Keratinocyte (primary cell): ENCODE measurements around the gene SLC39A5. TPM values are rescaled to one million over a fixed set of nuclear protein-coding genes. Genes with fewer than 3 reads are reported as not detected.

Experiments used
- DNase-seq: peaks from one replicate; pipeline ENCODE4 v3.0.0-alpha.2; 2011; ENCODE audit warnings: low read depth, missing footprints, low spot score
- FAIRE-seq: peaks from 2 replicates; lab custom pipeline; 2011; peaks lifted over from hg19 to GRCh38; lab: Jason Lieb, UNC
- H2AFZ ChIP-seq: 2 replicates; pipeline ENCODE4 v1.6.0; 2012; ENCODE audit warnings: low read length, control low read depth, inconsistent platforms; ENCODE audit not compliant: control insufficient read depth
- H3K27ac ChIP-seq: 2 replicates; pipeline ENCODE4 v1.5.1; 2011; ENCODE audit warnings: low read length; ENCODE audit not compliant: control insufficient read depth, insufficient read depth
- H3K27me3 ChIP-seq: 3 replicates; pipeline ENCODE4 v1.6.0; 2011; ENCODE audit warnings: low read length; ENCODE audit not compliant: control insufficient read depth, insufficient read depth; ENCODE audit errors: extremely low read depth
- H3K36me3 ChIP-seq, 2 experiments: 2 replicates in 1 of 2; 3 replicates in 1 of 2; pipeline ENCODE4 v1.5.1; 2011; ENCODE audit warnings: low read length in 2 of 2, mild to moderate bottlenecking in 1 of 2; ENCODE audit not compliant: control insufficient read depth in 2 of 2, insufficient read depth in 2 of 2; ENCODE audit errors: extremely low read depth in 1 of 2
- H3K4me1 ChIP-seq: 3 replicates; pipeline ENCODE4 v1.5.1; 2011; ENCODE audit warnings: low read length; ENCODE audit not compliant: control insufficient read depth, insufficient read depth; ENCODE audit errors: extremely low read depth
- H3K4me2 ChIP-seq: 3 replicates; pipeline ENCODE4 v1.6.0; 2011; ENCODE audit warnings: low read depth, low read length; ENCODE audit not compliant: control insufficient read depth, insufficient read depth; ENCODE audit errors: extremely low read depth
- H3K4me3 ChIP-seq, 3 experiments: fragments of 200-600 bp in 1 of 3; sonication (generic) in 1 of 3; 2 replicates in 2 of 3; 3 replicates in 1 of 3; pipeline ENCODE4 v1.5.1; 2011 to 2016; ENCODE audit warnings: low read length in 3 of 3, mild to moderate bottlenecking in 3 of 3, control low read depth in 2 of 3, inconsistent platforms in 1 of 3, low read depth in 1 of 3, mixed read lengths in 1 of 3, mixed run types in 1 of 3, moderate library complexity in 1 of 3; ENCODE audit not compliant: control insufficient read depth in 2 of 3, insufficient read depth in 2 of 3; ENCODE audit errors: extremely low read depth in 1 of 3
- H3K79me2 ChIP-seq: 2 replicates; pipeline ENCODE4 v1.6.0; 2012; ENCODE audit warnings: low read length; ENCODE audit not compliant: control insufficient read depth, insufficient read depth
- H3K9ac ChIP-seq: 3 replicates; pipeline ENCODE4 v1.6.0; 2011; ENCODE audit warnings: low read length; ENCODE audit not compliant: control insufficient read depth, insufficient read depth; ENCODE audit errors: extremely low read depth
- H3K9me1 ChIP-seq: 3 replicates; pipeline ENCODE4 v1.6.0; 2011; ENCODE audit warnings: low read length; ENCODE audit not compliant: control insufficient read depth, insufficient read depth; ENCODE audit errors: extremely low read depth
- H3K9me3 ChIP-seq: 2 replicates; pipeline ENCODE4 v1.5.1; 2012; ENCODE audit warnings: low read depth, low read length; ENCODE audit not compliant: control insufficient read depth
- H4K20me1 ChIP-seq: 3 replicates; pipeline ENCODE4 v1.6.0; 2011; ENCODE audit warnings: low read length; ENCODE audit not compliant: control insufficient read depth, insufficient read depth; ENCODE audit errors: extremely low read depth
- EZH2 ChIP-seq: IDR thresholded peaks from one replicate; pipeline ENCODE4 v1.6.1; 2012; ENCODE audit warnings: inconsistent platforms, mild to moderate bottlenecking, low read length, moderate library complexity
- dilution Hi-C: fragments of 300-500 bp; cut with MboI; formaldehyde crosslinking; loops from one replicate; pipeline ENCODE4 v1.7.0; 2020; ENCODE audit warnings: low sequenced_read_pairs; ENCODE audit not compliant: extremely low pct_ligation_motif_present
- polyA plus RNA-seq, 5 experiments: library from polyadenylated mRNA; depleted of rRNA in 3 of 5; stranded (reverse) in 3 of 5; stranded (forward) in 1 of 5; unstranded in 1 of 5; fragments of >200 nt; gene quantifications; 1 replicate in 1 of 5; 2 replicates in 3 of 5; 3 replicates in 1 of 5; pipeline versions ENCODE4 v1.2.1 to v1.2.3, GENCODE V29; 2011 to 2012; ENCODE audit warnings: missing spikeins in 2 of 5, low read depth in 1 of 5, low replicate concordance in 1 of 5
- TF ChIP-seq, protein P1 (sequence below), 3 experiments: IDR thresholded peaks in 1 of 3; conservative IDR thresholded peaks in 1 of 3; optimal IDR thresholded peaks in 1 of 3; 2 replicates in 2 of 3; 3 replicates in 1 of 3; pipeline versions ENCODE3 to v1.5.1; 2011; ENCODE audit warnings: low read length in 3 of 3, mild to moderate bottlenecking in 3 of 3, moderate library complexity in 2 of 3, control low read depth in 1 of 3, inconsistent platforms in 1 of 3; ENCODE audit not compliant: insufficient read depth in 2 of 3; ENCODE audit errors: extremely low read depth in 1 of 3

Gene SLC39A5
- polyA plus RNA-seq, 1 donor (not counting 4 experiments of a cell fraction or from before 2014, with no cell fraction given): not detected

DNA sequence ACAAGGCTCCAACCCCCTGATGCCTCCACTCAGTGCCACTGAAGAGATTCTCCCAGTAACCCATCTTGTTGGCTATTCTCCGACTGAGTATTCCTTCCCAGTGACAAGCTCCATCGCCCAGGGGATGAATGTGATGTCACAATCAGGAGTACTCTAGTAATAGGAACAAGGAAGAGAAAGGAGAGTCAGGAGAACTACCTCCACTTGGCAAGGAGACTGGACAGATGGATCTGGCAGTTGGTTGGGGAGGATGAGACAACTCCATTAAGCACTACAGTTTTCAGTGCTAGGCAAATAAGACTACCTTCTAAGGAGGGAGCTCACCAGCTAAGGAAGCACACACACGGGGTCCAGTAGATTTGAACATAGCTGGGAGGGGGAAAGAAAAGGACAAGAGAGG lies 13.4 kb upstream of the SLC39A5 start:
- FAIRE-seq (no peak), DNase-seq (no peak)
- Histone ChIP-seq H3K4me1 (peaks cover 4% of the 10 kb centered on the region), H3K9me3 (no peaks in the 10 kb centered on the region), H3K4me3 (no peak overlapping the region), H3K27ac (no peak overlapping the region), H3K9ac (no peak overlapping the region), H3K9me1 (no peaks in the 10 kb centered on the region), H2AFZ (no peak overlapping the region), H3K4me2 (no peak overlapping the region), H3K27me3 (no peaks in the 10 kb centered on the region), H4K20me1 (no peaks in the 10 kb centered on the region), H3K36me3 (peaks cover 21 to 24% of the 10 kb centered on the region in 2 experiments), H3K79me2 (peaks cover 28% of the 10 kb centered on the region)
- TF ChIP-seq, protein P1, sequence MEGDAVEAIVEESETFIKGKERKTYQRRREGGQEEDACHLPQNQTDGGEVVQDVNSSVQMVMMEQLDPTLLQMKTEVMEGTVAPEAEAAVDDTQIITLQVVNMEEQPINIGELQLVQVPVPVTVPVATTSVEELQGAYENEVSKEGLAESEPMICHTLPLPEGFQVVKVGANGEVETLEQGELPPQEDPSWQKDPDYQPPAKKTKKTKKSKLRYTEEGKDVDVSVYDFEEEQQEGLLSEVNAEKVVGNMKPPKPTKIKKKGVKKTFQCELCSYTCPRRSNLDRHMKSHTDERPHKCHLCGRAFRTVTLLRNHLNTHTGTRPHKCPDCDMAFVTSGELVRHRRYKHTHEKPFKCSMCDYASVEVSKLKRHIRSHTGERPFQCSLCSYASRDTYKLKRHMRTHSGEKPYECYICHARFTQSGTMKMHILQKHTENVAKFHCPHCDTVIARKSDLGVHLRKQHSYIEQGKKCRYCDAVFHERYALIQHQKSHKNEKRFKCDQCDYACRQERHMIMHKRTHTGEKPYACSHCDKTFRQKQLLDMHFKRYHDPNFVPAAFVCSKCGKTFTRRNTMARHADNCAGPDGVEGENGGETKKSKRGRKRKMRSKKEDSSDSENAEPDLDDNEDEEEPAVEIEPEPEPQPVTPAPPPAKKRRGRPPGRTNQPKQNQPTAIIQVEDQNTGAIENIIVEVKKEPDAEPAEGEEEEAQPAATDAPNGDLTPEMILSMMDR (optimal IDR thresholded peaks at IDR 0.05 in 1 of 3, IDR thresholded peaks at IDR 0.05 in 1 of 3, conservative IDR thresholded peaks at IDR 0.05 in 1 of 3; ENCODE audit: extremely low read depth in 1 of 3, insufficient read depth in 2 of 3, low read length in 3 of 3): no peak
- TF ChIP-seq EZH2: no peak
- dilution Hi-C loops: no loop called here

DNA sequence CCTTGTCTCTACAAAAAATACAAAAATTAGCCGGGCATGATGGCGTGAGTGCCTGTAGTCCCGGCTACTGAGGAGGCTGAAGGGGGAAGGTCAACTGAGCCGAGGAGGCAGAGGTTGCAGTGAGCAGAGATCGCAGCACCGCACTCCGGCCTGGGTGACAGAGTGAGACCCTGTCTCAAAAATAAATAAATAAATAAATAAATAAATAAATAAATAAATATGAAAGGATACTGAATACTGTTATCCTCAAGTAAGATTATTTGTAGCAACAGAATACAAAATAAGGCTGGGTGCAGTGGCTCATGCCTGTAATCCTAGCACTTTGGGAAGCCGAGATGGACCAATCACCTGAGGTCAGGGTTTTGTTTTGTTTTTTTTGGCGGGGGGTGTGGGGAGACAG lies 10.0 kb upstream of the SLC39A5 start:
- dilution Hi-C loops: no loop called here
- Histone ChIP-seq H2AFZ (no peak overlapping the region), H3K27me3 (no peaks in the 10 kb centered on the region), H4K20me1 (no peaks in the 10 kb centered on the region), H3K79me2 (peaks cover 32% of the 10 kb centered on the region), H3K4me3 (no peak overlapping the region), H3K4me2 (no peak overlapping the region), H3K9me1 (no peaks in the 10 kb centered on the region), H3K36me3 (peaks cover 7 to 11% of the 10 kb centered on the region in 2 experiments), H3K9ac (no peak overlapping the region), H3K4me1 (peaks cover 20% of the 10 kb centered on the region), H3K9me3 (no peaks in the 10 kb centered on the region), H3K27ac (no peak overlapping the region)
- TF ChIP-seq EZH2: no peak
- TF ChIP-seq, protein P1 (optimal IDR thresholded peaks at IDR 0.05 in 1 of 3, IDR thresholded peaks at IDR 0.05 in 1 of 3, conservative IDR thresholded peaks at IDR 0.05 in 1 of 3; ENCODE audit: extremely low read depth in 1 of 3, insufficient read depth in 2 of 3, low read length in 3 of 3): no peak
- DNase-seq: no peak
- no peak for FAIRE-seq
